ENCODE measurements around the gene PXMP4. TPM values are rescaled to one million over a fixed set of nuclear protein-coding genes. Genes with fewer than 3 reads are reported as not detected.

The PXMP4 gene
- total RNA-seq, 1 donor from 2014 or later: 13.5 TPM

DNA sequence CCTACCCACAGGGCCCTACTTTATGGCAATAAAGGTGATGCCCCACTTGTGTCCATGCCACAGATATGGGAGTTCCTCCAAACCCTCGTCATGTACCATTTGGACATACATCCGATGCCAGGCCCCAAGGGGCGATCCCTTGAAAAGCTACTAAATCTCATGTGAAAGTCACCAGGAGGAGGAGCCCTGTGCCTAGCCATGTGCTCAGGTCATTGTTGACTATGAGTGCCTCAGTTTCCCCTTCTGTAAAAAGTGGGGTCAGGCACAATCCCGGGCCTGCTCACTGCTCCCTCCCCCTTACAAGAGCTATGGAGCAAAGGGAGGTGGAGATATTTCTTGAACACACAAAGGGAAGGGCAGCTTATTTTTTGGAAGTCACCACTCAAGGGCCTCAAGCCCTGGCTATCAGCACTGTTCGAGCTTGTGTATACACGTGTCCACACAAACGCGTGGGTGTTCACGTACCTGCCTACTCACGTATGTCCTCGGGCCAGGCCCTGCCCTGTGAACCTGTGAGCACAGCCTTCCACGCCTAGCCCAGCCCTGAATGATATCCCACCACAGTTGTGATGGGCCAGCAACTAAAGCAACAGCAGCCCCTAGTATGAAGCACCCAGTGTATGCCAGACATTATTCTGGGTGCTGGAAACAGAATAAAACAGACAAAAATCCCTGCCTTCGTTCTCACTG, 51.5 kb downstream of the PXMP4 start:
- H3K9me3 ChIP-seq (replicated peaks): no peaks in the 10 kb centered on the region
- peak overlapping the region; percentile 89 for H3K27ac ChIP-seq (replicated peaks)
- peaks cover 30% of the 10 kb centered on the region for H3K36me3 ChIP-seq
- no peaks in the 10 kb centered on the region for H3K27me3 ChIP-seq (ENCODE audit: low read depth)
- no peak overlapping the region for H3K4me3 ChIP-seq
- peaks cover 83% of the 10 kb centered on the region for H3K4me1 ChIP-seq
- intact Hi-C loops (cut with micrococcal nuclease): no loop called here
- TF ChIP-seq, protein P1, sequence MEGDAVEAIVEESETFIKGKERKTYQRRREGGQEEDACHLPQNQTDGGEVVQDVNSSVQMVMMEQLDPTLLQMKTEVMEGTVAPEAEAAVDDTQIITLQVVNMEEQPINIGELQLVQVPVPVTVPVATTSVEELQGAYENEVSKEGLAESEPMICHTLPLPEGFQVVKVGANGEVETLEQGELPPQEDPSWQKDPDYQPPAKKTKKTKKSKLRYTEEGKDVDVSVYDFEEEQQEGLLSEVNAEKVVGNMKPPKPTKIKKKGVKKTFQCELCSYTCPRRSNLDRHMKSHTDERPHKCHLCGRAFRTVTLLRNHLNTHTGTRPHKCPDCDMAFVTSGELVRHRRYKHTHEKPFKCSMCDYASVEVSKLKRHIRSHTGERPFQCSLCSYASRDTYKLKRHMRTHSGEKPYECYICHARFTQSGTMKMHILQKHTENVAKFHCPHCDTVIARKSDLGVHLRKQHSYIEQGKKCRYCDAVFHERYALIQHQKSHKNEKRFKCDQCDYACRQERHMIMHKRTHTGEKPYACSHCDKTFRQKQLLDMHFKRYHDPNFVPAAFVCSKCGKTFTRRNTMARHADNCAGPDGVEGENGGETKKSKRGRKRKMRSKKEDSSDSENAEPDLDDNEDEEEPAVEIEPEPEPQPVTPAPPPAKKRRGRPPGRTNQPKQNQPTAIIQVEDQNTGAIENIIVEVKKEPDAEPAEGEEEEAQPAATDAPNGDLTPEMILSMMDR (IDR thresholded peaks at IDR 0.05; ENCODE audit: borderline replicate concordance): no peak
- peak; percentile 13 for DNase-seq

DNA sequence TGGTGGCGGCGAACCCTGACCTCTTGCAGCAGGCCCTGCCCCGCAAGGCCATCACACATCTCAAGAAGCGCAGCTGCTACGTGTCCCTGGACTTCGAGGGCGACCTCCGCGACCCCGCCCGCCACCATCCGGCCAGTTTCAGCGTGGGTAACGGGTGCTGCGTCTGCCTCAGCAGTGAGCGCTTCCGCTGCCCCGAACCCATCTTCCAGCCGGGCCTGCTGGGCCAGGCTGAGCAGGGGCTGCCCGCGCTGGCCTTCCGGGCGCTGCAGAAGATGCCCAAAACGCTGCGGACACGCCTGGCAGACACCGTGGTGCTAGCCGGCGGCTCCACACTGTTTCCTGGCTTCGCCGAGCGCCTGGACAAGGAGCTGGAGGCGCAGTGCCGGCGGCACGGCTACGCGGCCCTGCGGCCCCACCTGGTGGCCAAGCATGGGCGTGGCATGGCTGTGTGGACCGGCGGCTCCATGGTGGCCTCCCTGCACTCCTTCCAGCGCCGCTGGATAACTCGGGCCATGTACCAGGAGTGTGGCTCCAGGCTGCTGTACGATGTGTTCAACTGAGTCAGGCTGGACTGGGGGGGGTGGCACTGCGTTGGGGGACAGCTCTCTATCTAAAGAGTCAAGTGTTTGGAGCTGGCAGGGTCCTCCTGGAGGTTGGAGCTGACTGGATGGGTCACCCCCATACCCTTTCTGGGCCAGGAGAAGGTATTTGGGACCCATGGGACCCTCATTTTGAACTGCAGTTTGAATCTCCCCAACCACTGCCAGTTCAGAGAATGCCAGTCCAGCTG, 52.2 kb downstream of the PXMP4 start:
- H3K4me1 ChIP-seq: peaks cover 83% of the 10 kb centered on the region
- peak overlapping the region; percentile 89 for H3K27ac ChIP-seq (replicated peaks)
- H3K9me3 ChIP-seq (replicated peaks): no peaks in the 10 kb centered on the region
- no peaks in the 10 kb centered on the region for H3K27me3 ChIP-seq (ENCODE audit: low read depth)
- peaks cover 30% of the 10 kb centered on the region for H3K36me3 ChIP-seq
- TF ChIP-seq, protein P1 (IDR thresholded peaks at IDR 0.05; ENCODE audit: borderline replicate concordance): peak; percentile 84
- H3K4me3 ChIP-seq: peak overlapping the region; percentile 74
- intact Hi-C loops (cut with micrococcal nuclease): no loop called here
- DNase-seq: peak; percentile 76

DNA sequence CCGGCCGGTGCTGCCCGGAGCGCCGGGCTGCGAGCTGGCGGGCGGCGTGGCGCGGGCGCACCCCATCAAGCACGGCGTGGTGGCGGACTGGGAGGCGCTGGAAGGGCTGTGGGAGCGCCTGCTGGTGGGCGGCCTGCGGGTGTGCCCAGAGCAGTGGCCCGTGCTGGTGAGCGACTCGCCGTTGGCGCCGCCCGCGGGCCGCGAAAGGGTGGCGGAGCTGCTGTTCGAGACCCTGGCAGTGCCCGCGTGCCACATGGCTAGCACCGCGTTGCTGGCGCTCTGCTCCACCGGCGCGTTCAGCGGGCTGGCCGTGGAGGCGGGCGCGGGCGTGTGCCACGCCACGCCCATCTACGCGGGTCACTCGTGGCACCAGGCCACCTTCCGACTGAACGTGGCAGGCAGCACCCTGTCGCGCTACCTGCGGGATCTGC, 52.9 kb downstream of the PXMP4 start:
- Histone ChIP-seq H3K4me1 (peaks cover 83% of the 10 kb centered on the region), H3K4me3 (peak overlapping the region; percentile 74), H3K27me3 (ENCODE audit: low read depth) (no peaks in the 10 kb centered on the region), H3K9me3 (replicated peaks) (no peaks in the 10 kb centered on the region), H3K36me3 (peaks cover 30% of the 10 kb centered on the region), H3K27ac (replicated peaks) (peak overlapping the region; percentile 89)
- peak; percentile 58 for DNase-seq
- TF ChIP-seq, protein P1 (IDR thresholded peaks at IDR 0.05; ENCODE audit: borderline replicate concordance): no peak
- intact Hi-C loops (cut with micrococcal nuclease): no loop called here

DNA sequence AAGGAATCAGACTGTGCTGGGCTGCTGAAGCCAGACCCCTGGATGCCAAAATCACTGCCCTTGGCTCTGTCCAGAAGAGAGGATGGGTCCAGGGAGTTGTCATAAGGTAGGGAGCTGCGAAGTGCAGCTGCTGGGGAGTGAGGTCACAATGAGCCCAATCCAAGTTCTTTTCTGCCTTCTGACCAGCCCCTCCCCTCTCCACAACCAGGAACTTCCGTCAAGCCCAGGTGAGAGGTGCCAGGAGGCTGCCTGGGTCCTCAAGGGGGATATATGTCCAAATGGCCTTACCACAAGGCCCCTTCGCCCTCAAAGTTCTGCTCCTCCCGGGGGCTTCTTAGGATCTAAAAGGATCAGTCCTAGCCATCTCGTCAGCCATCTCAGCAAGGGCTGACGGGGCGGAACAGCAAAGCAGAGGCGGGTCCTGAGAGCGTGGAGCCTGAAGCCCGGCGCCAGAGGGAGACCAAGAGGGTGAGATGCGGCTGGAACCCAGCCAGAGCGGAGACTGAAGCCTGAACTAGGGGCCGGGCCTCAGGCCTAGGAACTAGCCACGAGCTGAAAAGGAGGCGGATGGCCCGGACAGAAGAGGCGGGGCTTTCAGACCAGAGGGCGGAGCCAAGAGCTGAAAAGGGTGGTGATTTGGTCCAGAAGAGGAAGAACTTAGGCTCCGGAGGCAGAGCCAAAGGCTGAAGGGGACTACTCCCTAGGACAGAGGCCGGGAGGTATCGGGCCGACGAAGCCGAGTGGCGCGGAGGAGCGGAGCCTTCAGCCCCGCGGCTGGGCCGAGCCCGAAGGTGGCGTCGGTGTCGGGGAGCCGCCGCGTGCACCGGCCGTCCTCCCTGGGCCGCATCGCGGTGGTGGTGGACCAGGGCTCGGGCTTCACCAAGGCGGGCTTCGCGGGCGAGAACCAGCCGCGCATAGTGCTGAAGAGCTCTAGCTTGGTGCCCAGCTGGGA, 53.5 kb downstream of the PXMP4 start, which contains the start of gene ACTL10:
Gene ACTL10 (plus strand): TSS at position 651 of the 952 bp plus-strand sequence. CDS start 555 bp downstream, outside the sequence.
- DNase-seq: peak; percentile 98
- TF ChIP-seq, protein P1 (IDR thresholded peaks at IDR 0.05; ENCODE audit: borderline replicate concordance): peak; percentile 54
- peak within 1 kb of the TSS; percentile 89 for H3K27ac ChIP-seq (replicated peaks)
- H3K4me3 ChIP-seq: peak within 1 kb of the TSS; percentile 74
- H3K27me3 ChIP-seq (ENCODE audit: low read depth): no peaks in the 10 kb centered on the region
- H3K9me3 ChIP-seq (replicated peaks): no peaks in the 10 kb centered on the region
- intact Hi-C loops (cut with micrococcal nuclease): no loop called here
- H3K36me3 ChIP-seq: peaks cover 28% of the 10 kb centered on the region
- peaks cover 76% of the 10 kb centered on the region for H3K4me1 ChIP-seq

DNA sequence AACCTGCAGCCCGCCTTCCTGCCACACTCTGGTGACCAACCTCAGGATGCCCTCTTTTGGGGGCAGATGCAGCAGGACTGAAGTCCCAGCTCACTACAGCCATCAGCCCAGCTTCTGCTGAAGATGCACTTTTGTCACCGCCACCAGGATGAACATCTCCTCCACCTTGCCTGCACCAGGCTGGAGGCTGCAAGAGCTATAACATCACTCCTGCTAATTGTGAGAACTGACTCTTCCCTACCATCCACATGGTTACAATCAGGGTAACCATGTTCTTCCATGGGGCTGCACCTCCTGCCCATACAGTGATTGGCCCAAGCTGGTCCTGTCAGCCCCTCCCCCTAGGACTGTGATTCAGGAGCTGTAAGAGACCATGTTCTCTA, 55.4 kb downstream of the PXMP4 start:
- no peaks in the 10 kb centered on the region for H3K27me3 ChIP-seq (ENCODE audit: low read depth)
- no peak overlapping the region for H3K27ac ChIP-seq (replicated peaks)
- no peaks in the 10 kb centered on the region for H3K9me3 ChIP-seq (replicated peaks)
- no peak overlapping the region for H3K4me3 ChIP-seq
- TF ChIP-seq, protein P1 (IDR thresholded peaks at IDR 0.05; ENCODE audit: borderline replicate concordance): no peak
- H3K36me3 ChIP-seq: peaks cover 20% of the 10 kb centered on the region
- peak; percentile 7 for DNase-seq
- H3K4me1 ChIP-seq: peaks cover 59% of the 10 kb centered on the region
- intact Hi-C loops (cut with micrococcal nuclease): no loop called here

All from left ventricle myocardium inferior (tissue), 1 donor.